Cardiac muscle cell (in vitro differentiated cells and primary cell): Measurements from ENCODE around the gene BANK1. TPM values are rescaled to one million over a fixed set of nuclear protein-coding genes. Genes with fewer than 3 reads are reported as not detected.

Experiments
- DNase-seq, 2 donors: peaks; one replicate each; pipeline versions ENCODE4 v3.0.0 to v3.0.0-alpha.2; 2010 to 2017; ENCODE audit warnings: low read depth in 1 of 2, low spot score in 1 of 2
- H3K27ac ChIP-seq: fragments of 200-600 bp; sonication (generic); 2 replicates; pipeline ENCODE4 v1.5.1; 2016
- H3K27me3 ChIP-seq: fragments of 200-600 bp; sonication (generic); 2 replicates; pipeline ENCODE4 v1.6.0; 2016; ENCODE audit warnings: control low read depth
- H3K36me3 ChIP-seq: fragments of 200-600 bp; sonication (generic); 2 replicates; pipeline ENCODE4 v1.5.1; 2016; ENCODE audit warnings: control low read depth
- H3K4me1 ChIP-seq: fragments of 200-600 bp; sonication (generic); 2 replicates; pipeline ENCODE4 v1.8.1; 2017; ENCODE audit warnings: low read depth, mild to moderate bottlenecking, mixed run types
- H3K4me3 ChIP-seq: fragments of 200-600 bp; sonication (generic); 2 replicates; pipeline ENCODE4 v1.5.1; 2016; ENCODE audit warnings: mild to moderate bottlenecking
- H3K9me3 ChIP-seq: fragments of 200-600 bp; sonication (generic); 2 replicates; pipeline ENCODE4 v1.5.1; 2017; ENCODE audit warnings: low read depth, mild to moderate bottlenecking, control low read depth
- CTCF ChIP-seq: IDR thresholded peaks from 2 replicates; pipeline ENCODE4 v1.5.1; 2012; ENCODE audit warnings: low read depth, mild to moderate bottlenecking, low read length
- polyA plus RNA-seq: library from polyadenylated mRNA; unstranded; fragments of >200 nt; fragmentation: Nextera tagmentation; extraction: Ambion mirVana; gene quantifications from 2 replicates; pipeline ENCODE4 v1.2.1, GENCODE V29; 2016
- total RNA-seq: library from RNA; depleted of rRNA; stranded (reverse); fragments of >200 nt; gene quantifications from 2 replicates; pipeline ENCODE4 v1.2.3, GENCODE V29; 2016

The BANK1 gene
- total and polyA plus RNA-seq, 2 experiments from 2014 or later: 0.27 to 0.46 TPM

- H3K36me3 ChIP-seq: no peaks in the 10 kb centered on the region
- no peaks in the 10 kb centered on the region for H3K4me1 ChIP-seq
- TF ChIP-seq CTCF: no peak
- H3K4me3 ChIP-seq: no peak overlapping the region
- no peak for DNase-seq
- no peaks in the 10 kb centered on the region for H3K9me3 ChIP-seq
- no peaks in the 10 kb centered on the region for H3K27me3 ChIP-seq
- H3K27ac ChIP-seq: no peak overlapping the region
These were observed 68.1 kb downstream of the BANK1 start for GRCh38 chr4:101858641-101859040.

- no peak for DNase-seq
- Histone ChIP-seq H3K4me3 (no peak overlapping the region), H3K9me3 (no peaks in the 10 kb centered on the region), H3K27ac (no peak overlapping the region), H3K27me3 (no peaks in the 10 kb centered on the region), H3K36me3 (no peaks in the 10 kb centered on the region), H3K4me1 (no peaks in the 10 kb centered on the region)
- TF ChIP-seq CTCF: no peak
These were observed 72.1 kb downstream of the BANK1 start for GRCh38 chr4:101862595-101862994.

GRCh38 chr4:101864660-101865059, 74.1 kb downstream of the BANK1 start:
- Histone ChIP-seq H3K27me3 (no peaks in the 10 kb centered on the region), H3K36me3 (no peaks in the 10 kb centered on the region)
- no peak for DNase-seq

GRCh38 chr4:101865501-101866062, 75.1 kb downstream of the BANK1 start:
- no peaks in the 10 kb centered on the region for H3K36me3 ChIP-seq
- DNase-seq: no peak
- TF ChIP-seq CTCF: no peak
- no peaks in the 10 kb centered on the region for H3K27me3 ChIP-seq
- no peak overlapping the region for H3K4me3 ChIP-seq
- H3K4me1 ChIP-seq: no peaks in the 10 kb centered on the region
- no peaks in the 10 kb centered on the region for H3K9me3 ChIP-seq
- no peak overlapping the region for H3K27ac ChIP-seq

More at GRCh38 chr4:101864660-101865059, 74.1 kb downstream of the BANK1 start:
- H3K27ac ChIP-seq: no peak overlapping the region
- no peak for TF ChIP-seq CTCF
- H3K4me1 ChIP-seq: no peaks in the 10 kb centered on the region
- no peak overlapping the region for H3K4me3 ChIP-seq
- no peaks in the 10 kb centered on the region for H3K9me3 ChIP-seq

GRCh38 chr4:101870874-101871273, 80.3 kb downstream of the BANK1 start:
- no peaks in the 10 kb centered on the region for H3K4me1 ChIP-seq
- H3K4me3 ChIP-seq: no peak overlapping the region
- no peaks in the 10 kb centered on the region for H3K36me3 ChIP-seq
- H3K9me3 ChIP-seq: no peaks in the 10 kb centered on the region
- DNase-seq: no peak
- H3K27me3 ChIP-seq: no peaks in the 10 kb centered on the region
- no peak overlapping the region for H3K27ac ChIP-seq
- TF ChIP-seq CTCF: no peak
